Measurements from ENCODE around the gene NEMP1.

The NEMP1 gene

GRCh38 chr12:57107456-57108155 lies 29.0 kb upstream of the NEMP1 start:
- FAIRE-seq: no peak

GRCh38 chr12:57106021-57106708 lies 27.6 kb upstream of the NEMP1 start:
- no peak for FAIRE-seq
- DNase-seq (ENCODE audit: extremely low spot score, insufficient read length, low read depth): no peak

More at GRCh38 chr12:57107456-57108155, 29.0 kb upstream of the NEMP1 start:
- no peak for DNase-seq (ENCODE audit: extremely low spot score, insufficient read length, low read depth)

GRCh38 chr12:57105011-57105753 lies 26.6 kb upstream of the NEMP1 start:
- FAIRE-seq: no peak

GRCh38 chr12:57104292-57104910 lies 25.8 kb upstream of the NEMP1 start:
- FAIRE-seq (no peak), DNase-seq (ENCODE audit: extremely low spot score, insufficient read length, low read depth) (no peak)

More at GRCh38 chr12:57105011-57105753, 26.6 kb upstream of the NEMP1 start:
- no peak for DNase-seq (ENCODE audit: extremely low spot score, insufficient read length, low read depth)

GRCh38 chr12:57103856-57104255 lies 25.3 kb upstream of the NEMP1 start:
- DNase-seq (ENCODE audit: extremely low spot score, insufficient read length, low read depth): no peak
- no peak for FAIRE-seq

- no peak for FAIRE-seq
Observed at GRCh38 chr12:57101892-57102695, 23.5 kb upstream of the NEMP1 start.

GRCh38 chr12:57099766-57100165 lies 21.2 kb upstream of the NEMP1 start:
- FAIRE-seq (no peak), DNase-seq (ENCODE audit: extremely low spot score, insufficient read length, low read depth) (no peak)

More at GRCh38 chr12:57101892-57102695, 23.5 kb upstream of the NEMP1 start:
- no peak for DNase-seq (ENCODE audit: extremely low spot score, insufficient read length, low read depth)

GRCh38 chr12:57099047-57099714 lies 20.6 kb upstream of the NEMP1 start:
- DNase-seq (ENCODE audit: extremely low spot score, insufficient read length, low read depth): no peak
- FAIRE-seq: no peak

- FAIRE-seq (no peak), DNase-seq (ENCODE audit: extremely low spot score, insufficient read length, low read depth) (no peak)
Observed at GRCh38 chr12:57098546-57098945, 20.0 kb upstream of the NEMP1 start.

- FAIRE-seq (no peak), DNase-seq (ENCODE audit: extremely low spot score, insufficient read length, low read depth) (no peak)
Observed at GRCh38 chr12:57097554-57097835, 18.9 kb upstream of the NEMP1 start.

GRCh38 chr12:57096748-57097553 lies 18.4 kb upstream of the NEMP1 start:
- no peak for DNase-seq (ENCODE audit: extremely low spot score, insufficient read length, low read depth)
- FAIRE-seq: no peak

GRCh38 chr12:57096099-57096572 lies 17.5 kb upstream of the NEMP1 start:
- DNase-seq (ENCODE audit: extremely low spot score, insufficient read length, low read depth): no peak
- FAIRE-seq: no peak

- no peak for FAIRE-seq
- no peak for DNase-seq (ENCODE audit: extremely low spot score, insufficient read length, low read depth)
Observed at GRCh38 chr12:57095440-57095839, 16.8 kb upstream of the NEMP1 start.

- FAIRE-seq (no peak), DNase-seq (ENCODE audit: extremely low spot score, insufficient read length, low read depth) (no peak)
Observed at GRCh38 chr12:57094208-57095160, 15.9 kb upstream of the NEMP1 start.

- FAIRE-seq: peak; percentile 91
- DNase-seq (ENCODE audit: extremely low spot score, insufficient read length, low read depth): no peak
Observed at GRCh38 chr12:57093415-57094207, 15.0 kb upstream of the NEMP1 start.

- DNase-seq (ENCODE audit: extremely low spot score, insufficient read length, low read depth) (no peak), FAIRE-seq (no peak)
Observed at GRCh38 chr12:57092876-57093414, 14.4 kb upstream of the NEMP1 start.

All from GM18507 (cell line).